ENCODE measurements around the gene SLC39A11. TPM values are rescaled to one million over a fixed set of nuclear protein-coding genes. Genes with fewer than 3 reads are reported as not detected.

The SLC39A11 gene
- total RNA-seq, 1 experiment from 2014 or later, result 15.2 TPM

DNA sequence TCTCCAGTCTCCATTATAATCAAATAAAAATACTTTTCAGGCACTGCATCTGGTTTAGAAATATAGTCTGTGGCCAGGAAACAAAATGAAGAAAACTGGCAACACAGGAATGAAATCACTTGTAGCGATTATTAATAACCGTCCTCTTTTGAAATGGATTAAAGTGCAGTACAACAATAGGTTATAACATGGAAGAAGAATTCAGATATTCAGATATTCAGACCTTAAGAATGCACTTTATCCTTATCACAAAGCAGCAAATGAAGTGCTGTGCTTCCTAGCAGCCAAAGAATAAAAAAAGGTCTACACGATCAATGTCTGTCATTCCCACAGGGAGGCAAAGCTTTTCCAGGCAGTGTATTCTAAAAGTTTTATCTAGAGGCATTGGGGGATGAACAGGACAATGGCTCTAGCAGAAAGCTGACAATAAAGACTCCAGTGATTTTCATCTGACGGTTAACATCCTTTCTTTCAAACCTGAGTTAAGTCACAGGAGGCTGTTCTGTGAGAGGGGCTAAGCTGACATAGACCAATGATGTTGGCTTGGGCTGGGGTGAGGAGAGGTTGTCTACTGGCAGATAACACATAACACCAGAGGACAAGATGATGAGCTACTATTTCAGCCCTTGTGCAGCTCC is 259.2 kb downstream of the SLC39A11 start:
- Histone ChIP-seq H3K79me2 (ENCODE audit: insufficient read depth, low read length) (no peaks in the 10 kb centered on the region), H2BK20ac (ENCODE audit: low read depth, low read length, poor library complexity, severe bottlenecking) (no peak overlapping the region), H3K14ac (ENCODE audit: insufficient read depth, low read length) (no peak overlapping the region), H4K5ac (ENCODE audit: insufficient read length, low read depth, low read length) (no peak overlapping the region), H3K79me1 (ENCODE audit: insufficient read depth, low read depth, low read length, poor library complexity, severe bottlenecking) (no peaks in the 10 kb centered on the region), H3K9me3 (ENCODE audit: control insufficient read depth, low read depth, low read length) (no peaks in the 10 kb centered on the region), H3K4me1 (ENCODE audit: insufficient read depth, low read length) (no peaks in the 10 kb centered on the region), H3K9ac (ENCODE audit: extremely low read depth, insufficient read length, low read length) (no peak overlapping the region), H2AK5ac (ENCODE audit: insufficient read length, low read length) (no peak overlapping the region), H2AFZ (ENCODE audit: low read length) (no peak overlapping the region), H3K27me3 (ENCODE audit: insufficient read depth, low read length) (no peaks in the 10 kb centered on the region), H3K18ac (ENCODE audit: insufficient read length, low read depth, low read length) (no peak overlapping the region), H4K8ac (replicated peaks; ENCODE audit: insufficient read length, low read depth, low read length) (no peak overlapping the region), H3K4ac (ENCODE audit: low read depth, low read length) (no peak overlapping the region), H2BK5ac (ENCODE audit: insufficient read length, low read length) (no peak overlapping the region), H3K56ac (ENCODE audit: insufficient read length, low read depth, low read length) (no peak overlapping the region), H2BK120ac (ENCODE audit: low read depth, low read length, poor library complexity, severe bottlenecking) (no peak overlapping the region), H2BK12ac (ENCODE audit: insufficient read length, low read depth, low read length) (no peak overlapping the region), H4K91ac (ENCODE audit: insufficient read length, low read depth, low read length) (no peak overlapping the region), H3K4me2 (ENCODE audit: insufficient read depth, insufficient read length, low read length) (no peak overlapping the region), H4K20me1 (ENCODE audit: control insufficient read depth, insufficient read depth, insufficient read length) (no peaks in the 10 kb centered on the region), H3T11ph (ENCODE audit: low read length) (no peak overlapping the region), H3K23ac (ENCODE audit: insufficient read length, low read depth, low read length) (no peak overlapping the region), H2BK15ac (ENCODE audit: low read depth, low read length) (no peak overlapping the region), H3K23me2 (ENCODE audit: insufficient read length, low read depth, low read length, poor library complexity, severe bottlenecking) (no peaks in the 10 kb centered on the region), H3K27ac (ENCODE audit: insufficient read length, low read depth, low read length) (no peak overlapping the region)
- Mint-ChIP-seq H3K4me1 (0 out of 4 replicates have a peak, but pooled peaks cover 2 to 3% of the 10 kb centered on the region in 2 experiments), H3K27me3 (ENCODE audit: low read depth) (no peaks in the 10 kb centered on the region; the same call in 1 of the 2 replicates), H3K27ac (no peak overlapping the region), H3K4me3 (no peak overlapping the region), H3K9me3 (no peaks in the 10 kb centered on the region), H3K36me3 (ENCODE audit: insufficient read depth in 1 of 3, low read depth in 3 of 3) (no peaks in the 10 kb centered on the region)
- WGBS (ENCODE audit: extremely low coverage, insufficient read length, low lambda C conversion rate), result no CpG with 5 or more reads among the region's 4 CpGs
- DNase-seq, result no peak
- TF ChIP-seq, protein P1, sequence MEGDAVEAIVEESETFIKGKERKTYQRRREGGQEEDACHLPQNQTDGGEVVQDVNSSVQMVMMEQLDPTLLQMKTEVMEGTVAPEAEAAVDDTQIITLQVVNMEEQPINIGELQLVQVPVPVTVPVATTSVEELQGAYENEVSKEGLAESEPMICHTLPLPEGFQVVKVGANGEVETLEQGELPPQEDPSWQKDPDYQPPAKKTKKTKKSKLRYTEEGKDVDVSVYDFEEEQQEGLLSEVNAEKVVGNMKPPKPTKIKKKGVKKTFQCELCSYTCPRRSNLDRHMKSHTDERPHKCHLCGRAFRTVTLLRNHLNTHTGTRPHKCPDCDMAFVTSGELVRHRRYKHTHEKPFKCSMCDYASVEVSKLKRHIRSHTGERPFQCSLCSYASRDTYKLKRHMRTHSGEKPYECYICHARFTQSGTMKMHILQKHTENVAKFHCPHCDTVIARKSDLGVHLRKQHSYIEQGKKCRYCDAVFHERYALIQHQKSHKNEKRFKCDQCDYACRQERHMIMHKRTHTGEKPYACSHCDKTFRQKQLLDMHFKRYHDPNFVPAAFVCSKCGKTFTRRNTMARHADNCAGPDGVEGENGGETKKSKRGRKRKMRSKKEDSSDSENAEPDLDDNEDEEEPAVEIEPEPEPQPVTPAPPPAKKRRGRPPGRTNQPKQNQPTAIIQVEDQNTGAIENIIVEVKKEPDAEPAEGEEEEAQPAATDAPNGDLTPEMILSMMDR (conservative IDR thresholded peaks at IDR 0.05), result no peak
